Measurements from ENCODE around the gene TSPEAR.

- TF ChIP-seq, protein P1, sequence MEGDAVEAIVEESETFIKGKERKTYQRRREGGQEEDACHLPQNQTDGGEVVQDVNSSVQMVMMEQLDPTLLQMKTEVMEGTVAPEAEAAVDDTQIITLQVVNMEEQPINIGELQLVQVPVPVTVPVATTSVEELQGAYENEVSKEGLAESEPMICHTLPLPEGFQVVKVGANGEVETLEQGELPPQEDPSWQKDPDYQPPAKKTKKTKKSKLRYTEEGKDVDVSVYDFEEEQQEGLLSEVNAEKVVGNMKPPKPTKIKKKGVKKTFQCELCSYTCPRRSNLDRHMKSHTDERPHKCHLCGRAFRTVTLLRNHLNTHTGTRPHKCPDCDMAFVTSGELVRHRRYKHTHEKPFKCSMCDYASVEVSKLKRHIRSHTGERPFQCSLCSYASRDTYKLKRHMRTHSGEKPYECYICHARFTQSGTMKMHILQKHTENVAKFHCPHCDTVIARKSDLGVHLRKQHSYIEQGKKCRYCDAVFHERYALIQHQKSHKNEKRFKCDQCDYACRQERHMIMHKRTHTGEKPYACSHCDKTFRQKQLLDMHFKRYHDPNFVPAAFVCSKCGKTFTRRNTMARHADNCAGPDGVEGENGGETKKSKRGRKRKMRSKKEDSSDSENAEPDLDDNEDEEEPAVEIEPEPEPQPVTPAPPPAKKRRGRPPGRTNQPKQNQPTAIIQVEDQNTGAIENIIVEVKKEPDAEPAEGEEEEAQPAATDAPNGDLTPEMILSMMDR (IDR thresholded peaks at IDR 0.05), result no peak
- TF ChIP-seq SIN3A (IDR thresholded peaks at IDR 0.05; ENCODE audit: borderline replicate concordance, insufficient read depth, low read depth, low read length), result no peak
Measured at GRCh38 chr21:44521928-44522752, 189.2 kb downstream of the TSPEAR start.
